Activated CD4-positive, CD25-positive, alpha-beta regulatory T cell treated with anti-CD3 and anti-CD28 coated beads, Interleukin-2, amount 50 U/mL, for 24 hours (primary cell): ENCODE measurements around the gene ATXN2.
"Not testable (repeated sequence)": the region's sequence is repeated elsewhere in the genome, so short reads cannot be mapped to it uniquely, and the experiment has no call there.

ENCODE experiments used
- ATAC-seq, 2 donors: fragments of 150-1000 bp; cut with Tn5 transposase; one replicate each; pipeline ENCODE4 v1.10.0; 2021; ENCODE audit warnings: mild to moderate bottlenecking in 1 of 2, moderate library complexity in 1 of 2

Gene ATXN2

DNA sequence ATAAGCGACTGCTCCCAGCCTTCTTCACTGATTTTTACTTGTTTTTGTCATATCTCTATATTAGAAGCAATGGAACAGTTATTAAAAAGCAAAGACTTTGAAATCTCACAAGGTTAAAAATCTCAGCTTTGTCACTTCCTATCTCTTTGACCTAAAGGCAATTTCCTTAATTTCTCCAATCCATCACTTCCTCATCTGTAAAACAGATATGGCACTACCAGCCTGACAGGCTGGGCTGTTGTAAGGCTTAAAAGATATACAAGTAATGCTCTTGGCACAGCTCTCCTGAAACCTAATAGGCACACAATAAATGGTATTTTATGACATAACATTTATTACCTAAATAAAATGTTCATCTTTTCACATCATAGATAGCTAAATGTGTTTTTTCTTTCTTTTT lies 25.6 kb downstream of the ATXN2 start:
- no peak for ATAC-seq

DNA sequence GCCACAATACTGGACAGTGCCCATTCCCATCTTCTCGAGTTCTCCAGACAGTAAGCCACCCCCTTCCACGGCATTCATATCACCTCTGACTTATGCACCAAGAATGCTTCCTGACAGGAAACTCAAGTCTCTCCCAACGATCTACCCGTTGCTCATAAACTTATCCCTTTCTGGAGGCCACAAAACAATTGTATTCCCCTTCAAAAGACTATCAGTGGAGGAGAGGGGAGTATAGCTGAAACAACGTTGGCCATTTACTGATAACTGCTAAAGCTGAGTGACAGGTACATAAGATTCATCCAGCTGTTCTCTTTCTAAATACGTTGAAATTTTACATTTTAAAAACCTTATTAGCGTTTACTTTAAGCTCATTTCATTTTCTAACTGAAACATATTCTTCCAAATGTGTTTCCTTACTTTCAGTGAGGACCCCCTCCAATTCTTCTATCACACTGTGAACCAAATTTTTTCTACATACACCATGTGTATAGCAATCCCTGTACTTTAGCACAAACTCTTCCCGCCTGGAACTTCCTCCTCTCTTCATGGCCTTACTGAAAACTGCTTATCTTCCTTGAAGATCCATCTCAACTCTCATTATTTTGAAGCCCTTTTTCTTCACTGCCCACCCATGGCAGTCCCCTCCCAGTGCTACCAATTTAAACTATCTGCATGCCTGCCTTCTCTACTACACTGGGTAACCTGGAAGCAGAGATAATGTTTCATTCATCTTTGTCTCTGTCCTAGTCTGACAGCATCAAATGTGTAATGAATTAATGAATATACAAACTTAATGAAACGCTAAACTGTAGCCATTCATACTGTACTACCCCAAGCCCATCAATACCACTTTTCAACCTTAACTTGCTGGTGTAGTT lies 28.8 kb downstream of the ATXN2 start:
- ATAC-seq: no peak

DNA sequence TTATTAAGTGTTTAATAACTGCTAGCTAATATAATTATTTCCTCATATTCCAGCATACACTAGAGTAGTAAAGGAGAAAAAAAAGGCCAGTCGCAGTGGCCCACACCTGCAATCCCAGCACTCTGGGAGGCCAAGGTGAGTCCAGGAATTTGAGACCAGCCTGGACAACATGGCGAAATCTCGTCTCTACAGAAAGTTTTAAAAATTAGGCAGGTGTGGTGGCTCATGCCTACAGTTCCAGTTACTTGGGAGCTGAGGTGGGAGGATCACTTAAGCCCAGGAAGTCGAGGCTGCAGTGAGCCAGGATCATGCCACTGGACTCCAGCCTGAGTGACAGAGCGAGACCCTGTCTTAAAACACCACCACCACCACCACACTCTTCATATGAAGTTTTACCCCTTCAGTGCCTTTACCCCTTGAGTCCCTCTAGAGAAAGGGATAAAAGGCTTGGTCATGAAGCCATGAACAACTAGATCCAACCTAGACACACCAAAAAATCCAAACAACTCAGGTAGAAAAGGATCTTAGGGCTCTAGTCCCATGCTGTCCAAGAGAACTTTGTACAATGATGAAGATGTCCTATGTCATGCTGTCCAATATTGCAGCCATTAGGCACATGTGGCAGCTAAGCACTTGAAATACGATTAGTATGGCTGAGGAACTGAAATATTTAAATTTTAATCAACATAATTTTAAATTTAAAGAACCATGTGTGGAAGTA lies 29.6 kb downstream of the ATXN2 start:
- no peak for ATAC-seq

DNA sequence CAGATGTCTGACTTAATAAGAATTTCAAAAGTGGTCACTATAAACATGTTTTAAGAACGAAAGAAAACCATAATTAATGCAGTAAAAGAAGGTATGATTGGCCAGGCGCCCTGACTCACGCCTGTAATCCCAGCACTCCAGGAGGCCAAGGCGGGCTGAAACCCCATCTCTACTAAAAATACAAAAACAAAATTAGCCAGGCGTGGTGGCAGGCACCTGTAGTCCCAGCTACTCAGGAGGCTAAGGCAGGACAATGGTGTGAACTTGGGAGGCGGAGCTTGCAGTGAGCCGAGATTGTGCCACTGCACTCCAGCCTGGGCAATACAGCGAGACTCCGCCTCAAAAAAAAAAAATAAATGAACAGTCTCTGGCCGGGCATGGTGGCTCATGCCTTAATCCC lies 38.3 kb downstream of the ATXN2 start:
- ATAC-seq: not testable (repeated sequence)

DNA sequence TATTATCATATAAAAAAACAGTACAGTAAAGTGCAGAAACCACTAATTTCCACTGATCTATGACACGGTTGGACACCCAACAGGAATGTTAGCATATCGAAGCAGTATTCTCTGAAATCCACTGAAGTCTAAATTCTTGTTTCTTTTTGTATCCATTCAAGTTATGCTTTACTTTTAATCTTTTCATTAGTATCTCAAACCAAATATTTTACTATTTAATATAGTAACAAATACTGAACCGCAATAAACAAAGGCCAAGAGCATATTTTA lies 41.1 kb downstream of the ATXN2 start:
- ATAC-seq: no peak

DNA sequence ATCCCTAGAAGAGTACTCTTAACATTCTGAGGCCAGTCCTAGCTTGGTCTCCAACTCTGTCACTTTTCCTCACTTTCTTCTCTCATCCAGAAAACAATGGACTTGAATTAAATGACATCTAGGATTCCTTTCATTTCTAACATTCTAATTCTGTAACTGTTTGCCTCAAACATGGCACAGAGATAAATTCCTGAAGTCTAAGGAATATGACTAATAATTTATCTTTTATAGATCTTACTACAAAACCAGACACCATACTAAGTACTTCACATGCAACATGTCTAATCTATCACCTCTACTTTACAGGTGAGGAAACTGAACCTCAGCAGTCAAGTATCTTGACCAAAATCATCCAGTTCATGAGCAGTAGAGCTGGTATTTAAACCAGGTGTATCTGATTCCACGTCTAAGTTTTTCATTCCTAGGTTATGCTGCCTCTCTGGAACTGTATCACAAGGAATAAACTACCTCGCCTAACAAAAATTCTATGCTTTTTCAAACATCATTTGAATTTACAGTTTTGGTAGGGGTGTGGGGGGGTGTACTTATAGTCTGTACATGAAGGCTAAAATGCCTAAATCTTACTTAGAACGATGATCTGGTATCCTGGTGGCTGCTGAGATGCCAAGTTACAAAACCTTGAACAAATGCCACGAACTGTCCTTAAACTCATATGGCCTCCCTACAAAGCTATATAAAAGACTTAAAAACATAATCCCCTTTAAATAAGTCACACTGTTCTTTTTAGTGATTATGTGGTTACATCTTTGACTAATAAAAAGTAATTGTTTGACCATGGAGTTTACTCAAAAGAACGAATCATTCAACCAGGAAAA lies 41.6 kb downstream of the ATXN2 start:
- peak in 1 of 2 donors; percentile 43 for ATAC-seq

DNA sequence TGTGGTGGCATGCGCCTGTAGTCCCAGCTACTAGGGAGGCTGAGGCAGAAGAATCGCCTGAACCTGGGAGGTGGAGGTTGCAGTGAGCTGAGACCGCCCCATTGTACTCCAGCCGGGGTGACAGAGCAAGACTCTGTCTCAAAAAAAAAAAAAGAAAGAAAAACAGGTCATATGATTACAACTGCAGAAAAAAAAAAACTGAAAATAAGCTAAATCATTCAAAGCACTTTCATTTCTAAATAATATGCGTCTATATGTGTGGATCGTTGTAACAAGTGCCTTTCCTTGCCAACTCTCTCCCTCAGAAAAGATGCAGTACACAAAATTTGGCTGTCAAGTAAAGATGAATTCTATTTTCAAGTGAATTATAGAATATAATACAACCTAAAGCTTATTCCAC lies 42.4 kb downstream of the ATXN2 start:
- ATAC-seq: no peak

DNA sequence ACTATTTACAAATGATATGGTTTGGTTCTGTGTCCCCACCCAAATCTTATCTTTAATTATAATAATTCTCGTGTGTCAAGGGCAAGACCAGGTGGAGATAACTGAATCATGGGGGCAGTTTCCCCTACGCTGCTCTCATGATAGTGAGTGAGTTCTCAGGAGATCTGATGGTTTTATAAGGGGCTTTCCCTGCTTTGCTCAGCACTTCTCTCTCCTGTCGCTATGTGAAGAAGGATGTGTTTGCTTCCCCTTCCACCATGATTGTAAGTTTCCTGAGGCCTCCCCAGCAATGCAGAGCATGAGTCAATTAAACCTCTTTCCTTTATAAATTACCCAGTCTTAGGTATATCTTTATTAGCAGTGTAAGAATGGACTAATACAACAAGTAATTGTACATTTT lies 43.8 kb downstream of the ATXN2 start:
- not testable (repeated sequence) for ATAC-seq

DNA sequence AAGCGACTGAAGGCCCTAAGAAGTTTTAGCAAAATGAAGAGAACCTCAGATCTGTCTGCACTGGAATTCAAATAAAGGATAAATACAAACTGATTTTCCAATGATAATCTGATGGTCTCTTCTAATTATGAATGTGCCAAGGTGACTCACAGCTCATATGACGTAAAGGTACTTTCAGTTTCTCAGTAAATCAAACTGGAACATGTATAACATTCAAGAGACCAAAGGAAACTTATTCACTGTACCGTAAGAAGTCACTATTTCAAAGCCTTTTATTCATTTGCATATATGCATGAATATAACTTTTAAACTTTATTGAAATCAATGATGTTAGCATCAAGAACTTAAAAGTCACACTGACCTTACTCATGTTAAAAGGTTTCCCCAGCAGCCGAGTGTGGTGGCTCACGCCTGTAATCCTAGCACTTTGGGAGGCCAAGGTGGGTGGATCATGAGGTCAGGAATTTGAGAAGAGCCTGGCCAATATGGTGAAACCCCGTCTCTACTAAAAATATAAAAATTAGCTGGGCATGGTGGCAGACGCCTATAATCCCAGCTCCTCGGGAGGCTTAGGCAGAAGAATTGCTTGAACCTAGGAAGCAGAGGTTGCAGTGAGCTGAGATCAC lies 52.2 kb downstream of the ATXN2 start:
- ATAC-seq: peak; percentile 93 to 96

DNA sequence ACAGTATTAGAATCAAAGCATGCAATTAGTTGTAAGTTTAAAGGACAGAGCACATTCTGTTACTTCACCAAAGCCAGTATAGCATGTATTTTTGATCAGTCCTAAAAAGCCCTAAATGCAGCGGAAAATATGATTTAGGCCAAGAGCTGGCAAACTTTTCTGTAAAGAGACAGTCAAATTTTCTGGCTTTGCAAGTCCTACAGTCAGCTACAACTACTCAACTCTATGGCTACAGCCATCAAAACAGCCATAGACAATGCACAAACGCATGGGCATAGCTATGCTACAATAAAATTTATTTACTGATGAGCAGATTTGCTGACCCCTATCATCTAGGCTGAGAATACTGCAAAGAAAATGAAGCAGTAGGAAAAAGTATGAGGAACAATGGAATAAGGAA lies 52.9 kb downstream of the ATXN2 start:
- ATAC-seq: peak in 1 of 2 donors; percentile 6

DNA sequence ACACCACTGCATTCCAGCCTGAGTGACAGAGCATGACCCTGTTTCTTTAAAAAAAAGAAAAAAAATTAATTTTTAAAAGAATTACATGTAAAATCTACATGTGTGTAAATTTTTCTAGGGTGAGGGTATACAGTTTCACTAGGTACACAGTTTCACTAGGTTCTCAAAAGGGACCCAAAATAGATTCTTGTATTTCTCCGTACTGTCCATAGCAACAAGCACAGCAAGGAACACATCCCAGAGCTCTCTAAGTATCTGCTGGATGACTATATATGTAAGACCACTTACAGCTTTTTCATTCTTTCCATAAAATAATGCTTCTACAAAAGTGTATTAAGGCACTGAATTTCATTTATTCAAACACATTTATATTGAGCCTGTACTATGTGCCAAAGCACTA lies 55.1 kb downstream of the ATXN2 start:
- ATAC-seq: no peak

DNA sequence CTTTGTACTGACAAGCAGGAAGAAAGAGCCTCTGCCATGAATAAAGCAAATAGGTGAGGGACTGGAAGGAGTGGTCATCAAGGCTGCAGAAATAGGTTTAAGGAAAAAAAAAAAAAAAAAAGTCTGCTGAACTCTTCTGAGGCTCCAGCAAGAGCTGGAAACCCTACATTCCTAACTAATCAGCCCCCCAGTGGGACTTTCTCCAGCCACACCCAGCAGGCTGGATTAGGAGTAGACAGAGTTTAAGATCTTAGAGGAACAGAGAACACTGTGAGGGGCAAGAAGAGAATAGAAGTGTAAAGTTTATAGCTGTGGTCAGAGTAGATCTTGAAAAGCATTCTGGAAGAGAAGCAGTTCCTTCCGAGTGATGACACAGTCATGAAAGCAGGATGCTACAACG lies 66.4 kb downstream of the ATXN2 start:
- ATAC-seq: no peak

DNA sequence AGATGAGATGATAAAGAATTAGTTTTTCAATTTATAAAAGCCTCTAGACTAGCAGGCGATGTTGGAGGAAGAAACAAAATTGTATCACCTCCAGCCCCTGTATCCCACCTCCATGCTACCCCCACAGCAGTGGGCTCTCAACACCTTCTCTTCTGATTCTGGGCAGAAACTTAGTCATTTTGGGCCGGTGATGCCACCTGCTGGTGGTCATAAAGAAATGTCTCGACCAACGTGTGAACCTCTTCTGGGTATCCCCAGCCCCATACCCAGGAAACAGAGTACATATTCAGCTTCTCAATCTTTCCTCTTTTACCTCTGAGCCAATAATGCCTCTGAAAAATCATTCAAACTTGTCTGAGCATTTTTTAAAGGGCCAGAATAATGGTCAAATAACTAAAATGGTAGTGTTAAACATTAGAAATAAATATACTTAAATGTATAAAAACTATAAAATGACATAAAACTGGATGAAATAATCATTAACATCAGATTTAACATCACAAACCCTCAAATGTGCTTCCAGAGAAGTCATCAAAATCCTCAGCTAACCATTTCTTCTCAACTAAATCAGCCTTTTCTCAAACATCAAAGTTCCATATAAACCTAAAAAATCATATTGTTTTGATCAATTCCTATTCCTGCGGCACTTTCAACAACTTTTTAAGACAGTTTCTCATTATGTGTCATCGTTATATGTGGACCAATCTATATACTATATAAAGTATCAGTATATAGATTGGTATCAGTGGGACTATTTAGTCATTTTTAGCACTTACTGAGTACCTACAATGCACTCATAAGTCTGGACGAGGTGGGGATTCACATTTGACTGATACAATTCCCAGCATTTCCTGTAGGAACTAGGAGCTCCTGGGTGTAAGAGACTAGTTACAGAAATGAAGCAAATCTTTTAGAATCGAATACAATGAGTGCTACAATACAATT lies 69.4 kb downstream of the ATXN2 start:
- peak; percentile 83 to 93 for ATAC-seq

DNA sequence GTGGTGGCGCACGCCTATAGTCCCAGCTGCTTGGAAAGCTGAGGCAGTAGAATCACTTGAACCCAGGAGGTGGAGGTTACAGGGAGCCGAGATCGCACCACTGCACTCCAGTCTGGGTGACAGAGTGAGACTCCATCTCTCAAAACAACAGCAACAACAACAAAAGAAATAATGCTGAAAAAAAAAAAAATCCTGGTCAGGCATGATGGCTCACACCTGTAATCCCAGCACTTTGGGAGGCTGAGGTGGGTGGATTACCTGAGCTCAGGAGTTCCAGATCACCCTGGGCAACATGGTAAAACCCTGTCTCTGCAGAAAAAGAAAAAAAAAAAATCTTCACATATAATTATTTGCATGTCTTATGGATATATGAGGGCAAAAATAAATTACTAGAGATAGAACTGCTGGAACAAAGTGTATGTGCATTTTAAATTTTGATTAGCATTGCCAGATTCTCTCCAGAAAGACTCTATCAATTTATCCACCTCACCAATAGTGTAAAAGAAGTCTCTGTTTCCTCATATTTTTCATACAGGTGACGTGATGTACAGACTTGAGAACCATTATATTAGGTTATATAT lies 75.4 kb downstream of the ATXN2 start:
- ATAC-seq: no peak

DNA sequence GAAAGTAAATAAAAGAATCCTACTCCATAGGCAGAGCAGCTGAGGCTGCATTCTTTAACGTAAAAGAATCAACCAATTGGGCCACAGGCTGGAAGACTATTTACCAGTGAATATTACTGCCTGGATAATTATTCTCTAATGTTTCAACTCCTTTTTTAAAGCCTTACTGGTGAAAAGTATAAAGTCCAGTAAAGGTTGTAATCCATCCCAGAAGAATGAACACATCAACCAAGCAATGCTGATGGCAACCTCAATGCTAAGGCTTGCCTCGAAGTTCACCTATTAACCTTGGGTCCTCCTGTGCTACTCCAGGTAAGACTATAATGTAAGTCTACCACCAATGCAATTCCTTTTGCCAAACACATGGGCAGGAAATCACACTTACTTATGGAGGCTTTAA lies 77.3 kb downstream of the ATXN2 start:
- no peak for ATAC-seq

DNA sequence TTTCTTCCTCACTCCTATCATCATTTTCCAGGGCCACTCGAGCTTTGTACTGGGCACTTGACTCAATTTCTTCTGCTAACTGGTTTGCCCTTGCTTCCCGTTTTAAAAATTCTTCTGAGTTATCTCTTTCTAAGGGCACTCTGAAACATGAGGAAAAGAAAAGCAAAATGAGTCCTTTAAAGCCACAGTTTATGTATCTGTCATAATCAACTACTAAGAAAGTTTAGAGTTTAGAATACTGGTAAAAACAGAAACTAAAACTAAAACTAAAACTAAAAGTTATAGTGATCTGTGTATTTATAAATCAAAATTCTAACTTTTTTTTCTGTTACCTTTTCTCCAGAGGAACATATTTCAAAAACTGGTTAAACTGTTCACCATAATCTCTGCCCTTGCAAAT lies 79.2 kb downstream of the ATXN2 start:
- ATAC-seq: peak; percentile 35 to 56

DNA sequence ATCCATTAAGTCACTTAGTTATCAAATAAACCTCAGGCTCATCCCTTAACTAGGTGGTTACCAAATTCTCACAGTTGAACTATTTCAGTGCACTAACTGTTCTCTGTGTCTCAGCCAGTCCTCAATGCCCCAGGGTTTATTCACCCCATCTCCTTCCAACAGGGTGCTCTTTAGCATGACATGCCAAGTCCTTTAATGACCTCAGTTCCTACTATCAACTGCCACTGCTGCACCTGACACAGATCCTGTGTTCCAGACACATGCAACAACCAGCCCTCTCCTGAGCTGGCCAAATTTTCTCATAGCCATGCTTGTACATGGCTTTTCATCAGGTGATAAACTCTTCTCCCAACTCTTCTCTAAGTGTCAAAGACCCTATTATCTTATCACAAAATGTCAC lies 80.0 kb downstream of the ATXN2 start:
- ATAC-seq: no peak

DNA sequence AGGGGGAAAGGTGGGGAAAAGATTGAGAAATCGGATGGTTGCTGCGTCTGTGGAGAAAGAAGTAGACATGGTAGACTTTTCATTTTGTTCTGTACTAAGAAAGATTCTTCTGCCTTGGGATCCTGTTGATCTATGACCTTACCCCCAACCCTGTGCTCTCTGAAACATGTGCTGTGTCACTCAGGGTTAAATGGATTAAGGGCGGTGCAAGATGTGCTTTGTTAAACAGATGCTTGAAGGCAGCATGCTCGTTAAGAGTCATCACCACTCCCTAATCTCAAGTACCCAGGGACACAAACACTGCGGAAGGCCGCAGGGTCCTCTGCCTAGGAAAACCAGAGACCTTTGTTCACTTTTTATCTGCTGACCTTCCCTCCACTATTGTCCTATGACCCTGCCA lies 91.4 kb downstream of the ATXN2 start:
- ATAC-seq: not testable (repeated sequence)

DNA sequence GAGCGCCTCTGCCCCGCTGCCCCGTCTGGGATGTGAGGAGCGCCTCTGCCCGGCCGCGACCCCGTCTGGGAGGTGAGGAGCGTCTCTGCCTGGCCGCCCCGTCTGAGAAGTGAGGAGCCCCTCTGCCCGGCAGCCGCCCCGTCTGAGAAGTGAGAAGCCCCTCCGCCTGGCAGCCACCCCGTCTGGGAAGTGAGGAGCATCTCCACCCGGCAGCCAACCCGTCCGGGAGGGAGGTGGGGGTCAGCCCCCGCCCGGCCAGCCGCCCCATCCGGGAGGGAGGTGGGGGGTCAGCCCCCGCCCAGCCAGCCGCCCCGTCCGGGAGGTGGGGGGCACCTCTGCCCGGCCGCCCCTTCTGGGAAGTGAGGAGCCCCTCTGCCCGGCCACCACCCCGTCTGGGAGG lies 91.9 kb downstream of the ATXN2 start:
- not testable (repeated sequence) for ATAC-seq

DNA sequence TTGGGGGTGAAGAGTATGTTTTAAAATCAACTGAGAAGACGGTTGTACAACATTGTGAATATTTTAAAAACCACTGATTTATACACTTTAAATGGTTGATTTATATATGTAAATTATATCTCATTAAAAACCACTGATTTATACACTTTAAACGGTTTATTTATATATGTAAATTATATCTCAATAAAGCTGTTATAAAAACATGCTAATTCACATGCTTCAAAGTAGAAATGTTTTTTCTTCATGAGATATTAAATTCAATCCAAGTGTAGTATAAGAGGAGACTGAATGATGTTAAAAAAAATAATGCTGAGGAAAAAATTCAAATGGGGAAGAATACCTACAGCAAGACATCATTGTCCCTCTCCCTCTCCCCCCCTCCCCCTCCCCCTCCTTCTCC lies 92.9 kb downstream of the ATXN2 start:
- no peak for ATAC-seq

DNA sequence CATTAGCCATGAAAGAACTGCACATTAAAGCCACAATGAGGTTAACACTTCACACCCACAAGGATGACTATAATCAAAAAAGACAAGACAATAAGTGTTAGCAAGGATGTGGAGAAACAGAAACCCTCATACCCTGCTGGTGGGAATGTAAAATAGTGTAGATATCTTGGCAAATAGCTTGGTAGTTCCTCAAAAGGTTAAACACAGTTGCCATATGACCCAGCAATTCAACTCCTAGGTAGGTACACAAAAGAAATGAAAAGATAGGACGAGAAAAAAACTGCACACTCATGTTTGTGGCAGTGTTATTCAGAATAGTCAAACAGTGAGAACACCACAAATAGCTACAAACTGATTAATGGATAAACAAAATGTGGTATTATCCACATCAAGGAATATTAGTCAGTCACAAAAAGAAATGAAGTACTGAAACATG lies 93.5 kb downstream of the ATXN2 start:
- peak; percentile 68 to 78 for ATAC-seq
